Measurements from ENCODE around the gene ADAMTS10.

The ADAMTS10 gene

GRCh38 chr19:8552810-8553209 lies 57.7 kb downstream of the ADAMTS10 start:
- no peak for TF ChIP-seq CTCF (IDR thresholded peaks at IDR 0.05)

DNA sequence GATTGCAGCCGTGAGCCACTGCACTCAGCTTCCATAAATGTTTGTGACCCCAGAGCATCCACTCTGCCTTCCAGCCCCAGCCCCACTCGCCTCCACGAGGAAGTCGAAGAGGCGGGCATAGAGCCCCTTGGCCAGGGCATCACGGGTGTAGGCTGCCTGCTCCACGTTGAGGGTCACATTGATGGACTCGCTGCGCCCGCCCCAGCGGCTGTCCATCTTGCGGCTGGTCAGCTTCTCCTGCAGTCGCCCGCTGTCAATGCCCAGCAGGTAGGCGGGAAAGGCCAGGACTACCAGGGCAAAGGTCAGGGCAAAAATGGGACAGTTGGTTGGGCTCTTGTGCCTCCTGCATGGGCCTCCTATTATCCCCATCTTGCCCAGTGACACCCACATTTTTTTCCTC lies 60.4 kb downstream of the ADAMTS10 start:
- TF ChIP-seq CTCF (IDR thresholded peaks at IDR 0.05), result no peak

- no peak for TF ChIP-seq CTCF (IDR thresholded peaks at IDR 0.05)
Measured at GRCh38 chr19:8545743-8546142, 64.8 kb downstream of the ADAMTS10 start.

- no peak for TF ChIP-seq CTCF (IDR thresholded peaks at IDR 0.05)
Measured at GRCh38 chr19:8544168-8544567, 66.3 kb downstream of the ADAMTS10 start.

DNA sequence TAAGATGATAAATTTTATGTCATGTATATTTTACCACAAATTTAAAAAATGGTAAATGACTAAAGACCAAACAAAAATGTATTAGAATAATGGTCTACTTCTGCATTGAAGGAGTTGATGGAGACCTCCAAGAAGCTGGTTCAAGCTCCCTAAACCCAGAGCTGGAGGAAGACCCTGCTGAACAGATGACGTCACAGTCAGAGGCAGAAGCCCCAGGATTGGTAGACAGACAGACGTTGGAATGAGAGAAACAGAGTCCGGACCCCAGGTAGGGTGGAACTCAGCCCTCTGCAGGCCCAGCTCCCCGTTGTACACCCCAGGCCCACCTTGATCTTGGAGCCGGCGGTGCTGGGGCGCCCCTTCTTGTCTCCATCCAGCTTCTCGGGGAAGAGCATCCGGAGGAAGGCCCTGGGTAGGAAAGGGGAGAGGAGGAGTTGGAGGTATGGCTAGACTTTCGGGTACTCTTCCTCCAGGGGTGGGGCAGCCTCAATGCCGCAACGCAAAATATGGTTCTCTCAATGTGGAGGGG lies 70.8 kb downstream of the ADAMTS10 start:
- TF ChIP-seq CTCF (IDR thresholded peaks at IDR 0.05), result no peak

GRCh38 chr19:8537099-8537498 lies 73.4 kb downstream of the ADAMTS10 start:
- no peak for TF ChIP-seq CTCF (IDR thresholded peaks at IDR 0.05)

- no peak for TF ChIP-seq CTCF (IDR thresholded peaks at IDR 0.05)
Measured at GRCh38 chr19:8536282-8536681, 74.2 kb downstream of the ADAMTS10 start.

DNA sequence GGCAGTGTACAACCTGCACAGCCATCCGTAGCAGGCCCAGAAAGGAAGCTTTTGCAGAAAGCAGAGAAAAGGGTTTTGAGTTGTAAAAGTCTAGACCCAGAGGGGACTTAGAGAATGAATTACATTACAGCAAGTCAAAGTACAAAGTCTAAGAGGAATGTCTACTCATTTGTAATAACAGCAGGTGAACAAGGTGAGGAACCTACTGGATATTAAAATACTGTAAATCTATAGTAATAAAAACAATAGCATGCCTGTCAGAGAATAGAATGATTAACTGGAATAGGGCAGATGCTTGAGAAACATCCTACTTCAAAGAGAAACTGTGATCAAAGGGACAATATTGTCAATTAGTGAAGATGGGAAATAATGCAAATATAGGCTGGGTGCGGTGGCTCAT lies 78.3 kb downstream of the ADAMTS10 start:
- TF ChIP-seq CTCF (IDR thresholded peaks at IDR 0.05), result no peak
